Glomerular visceral epithelial cell (primary cell): ENCODE data around the gene ZNF766.
A peak's percentile ranks its signal among the peaks of the same experiment; 100 is the strongest.
"Not testable (repeated sequence)": the region's sequence is repeated elsewhere in the genome, so short reads cannot be mapped to it uniquely, and the experiment has no call there.

Source experiments
- DNase-seq: peaks from one replicate; pipeline ENCODE4 v3.0.0-alpha.2; 2016; ENCODE audit errors: extremely low spot score

The ZNF766 gene

DNA sequence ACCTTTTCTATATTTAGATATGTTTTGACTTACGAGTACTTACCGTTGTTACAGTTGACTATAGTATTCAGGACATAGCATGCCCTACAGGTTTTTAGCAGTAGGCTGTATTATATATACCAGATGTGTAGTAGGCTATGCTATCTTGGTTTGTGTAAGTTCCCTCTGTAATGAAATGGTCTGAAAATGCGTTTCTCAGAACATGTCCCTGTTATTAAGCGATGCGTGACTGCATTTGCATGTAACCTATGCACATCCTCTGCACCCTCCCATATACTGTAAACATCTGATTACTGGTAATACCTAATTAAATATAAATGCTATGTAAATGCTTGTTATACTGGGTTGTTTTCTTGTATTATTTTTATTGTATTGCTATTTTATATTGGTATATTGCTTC, 6.6 kb downstream of the ZNF766 start:
- DNase-seq, result no peak

DNA sequence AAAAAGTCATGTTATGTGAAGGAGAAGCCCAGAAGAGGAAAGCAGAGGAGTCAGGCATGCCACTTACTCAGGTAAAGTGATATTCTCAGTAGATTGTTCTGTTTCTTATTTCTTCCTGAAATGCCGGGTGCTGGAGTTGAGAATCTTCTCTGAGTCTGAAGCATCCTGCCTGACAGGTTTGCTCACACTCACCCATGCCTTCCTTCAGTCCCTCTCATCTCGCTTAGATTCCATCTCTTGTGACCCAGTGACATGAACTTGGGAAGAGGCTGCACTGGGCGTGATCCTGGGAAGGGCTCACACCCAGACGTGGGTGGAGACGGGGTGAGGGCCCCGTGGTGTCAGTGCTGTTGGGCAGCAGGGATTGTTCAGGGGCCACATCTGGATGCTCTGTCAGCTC, 8.1 kb downstream of the ZNF766 start:
- DNase-seq, result no peak

DNA sequence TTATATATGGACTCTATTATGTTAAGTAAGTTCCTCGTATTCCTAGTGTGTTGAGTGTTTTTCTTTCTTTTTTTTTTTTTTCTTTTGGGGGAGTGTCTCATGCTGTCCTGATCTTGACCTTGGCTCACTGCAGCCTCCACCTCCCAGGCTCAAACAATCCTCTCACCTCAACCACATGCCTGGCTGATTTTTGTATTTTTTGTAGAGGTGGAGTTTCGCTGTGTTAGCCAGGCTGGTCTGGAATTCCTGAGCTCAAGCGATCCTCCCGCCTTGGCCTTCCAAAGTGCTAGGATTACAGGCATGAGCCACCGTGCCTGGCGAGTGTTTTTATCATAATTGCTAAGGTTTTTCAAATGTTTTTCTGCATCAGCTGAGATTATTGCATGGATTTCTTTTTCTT, 16.9 kb downstream of the ZNF766 start:
- no peak for DNase-seq

DNA sequence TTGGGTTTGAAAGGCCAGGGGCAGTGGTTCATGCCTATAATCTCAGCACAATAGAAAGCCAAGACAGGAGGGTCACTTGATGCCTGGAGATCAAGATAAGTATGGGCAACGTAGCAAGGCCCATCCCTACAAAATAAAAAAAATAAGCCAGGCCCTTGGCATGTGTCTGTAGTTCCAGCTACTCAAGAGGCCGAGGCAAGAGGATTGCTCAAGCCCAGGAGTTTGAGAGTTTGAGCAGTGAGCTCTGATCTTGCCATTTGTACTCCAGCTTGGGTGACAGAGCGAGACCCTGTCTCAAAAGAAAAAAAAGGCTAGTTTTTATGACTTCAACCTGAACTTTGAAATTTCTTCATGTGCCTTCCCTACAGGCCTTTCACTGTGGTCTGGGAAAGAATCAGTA, 22.4 kb downstream of the ZNF766 start:
- no peak for DNase-seq

DNA sequence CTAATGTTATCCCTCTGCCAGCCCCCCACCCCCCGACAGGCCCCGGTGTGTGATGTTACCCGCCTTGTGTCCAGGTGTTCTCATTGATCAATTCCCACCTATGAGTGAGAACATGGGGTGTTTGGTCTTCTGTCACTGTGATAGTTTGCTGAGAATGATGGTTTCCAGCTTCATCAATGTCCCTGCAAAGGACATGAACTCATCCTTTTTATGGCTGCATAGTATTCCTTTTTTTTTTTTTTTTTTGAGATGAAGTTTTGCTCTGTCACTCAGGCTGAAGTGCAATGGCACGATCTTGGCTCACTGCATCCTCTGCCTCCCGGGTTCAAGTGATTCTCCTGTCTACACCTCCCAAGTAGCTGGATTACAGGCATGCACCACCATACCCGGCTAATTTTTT, 23.6 kb downstream of the ZNF766 start:
- not testable (repeated sequence) for DNase-seq

DNA sequence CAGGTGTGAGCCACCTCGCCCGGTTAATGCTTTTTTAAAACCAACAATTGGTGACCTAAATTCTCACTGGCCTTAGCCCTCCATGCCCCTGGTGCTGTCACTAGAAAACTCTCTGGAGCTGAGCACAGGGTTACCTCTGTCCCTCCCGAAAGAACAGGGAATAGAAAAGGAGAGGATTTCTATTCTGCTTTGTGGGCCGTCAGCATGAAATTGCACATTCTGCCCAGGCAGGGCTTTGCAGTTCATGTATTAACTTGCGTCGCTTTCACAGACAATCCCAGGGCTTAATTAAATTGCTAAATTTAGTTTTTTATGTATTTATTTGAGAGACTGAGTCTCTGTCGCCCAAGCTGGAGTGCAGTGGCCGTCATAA, 27.0 kb downstream of the ZNF766 start:
- no peak for DNase-seq

DNA sequence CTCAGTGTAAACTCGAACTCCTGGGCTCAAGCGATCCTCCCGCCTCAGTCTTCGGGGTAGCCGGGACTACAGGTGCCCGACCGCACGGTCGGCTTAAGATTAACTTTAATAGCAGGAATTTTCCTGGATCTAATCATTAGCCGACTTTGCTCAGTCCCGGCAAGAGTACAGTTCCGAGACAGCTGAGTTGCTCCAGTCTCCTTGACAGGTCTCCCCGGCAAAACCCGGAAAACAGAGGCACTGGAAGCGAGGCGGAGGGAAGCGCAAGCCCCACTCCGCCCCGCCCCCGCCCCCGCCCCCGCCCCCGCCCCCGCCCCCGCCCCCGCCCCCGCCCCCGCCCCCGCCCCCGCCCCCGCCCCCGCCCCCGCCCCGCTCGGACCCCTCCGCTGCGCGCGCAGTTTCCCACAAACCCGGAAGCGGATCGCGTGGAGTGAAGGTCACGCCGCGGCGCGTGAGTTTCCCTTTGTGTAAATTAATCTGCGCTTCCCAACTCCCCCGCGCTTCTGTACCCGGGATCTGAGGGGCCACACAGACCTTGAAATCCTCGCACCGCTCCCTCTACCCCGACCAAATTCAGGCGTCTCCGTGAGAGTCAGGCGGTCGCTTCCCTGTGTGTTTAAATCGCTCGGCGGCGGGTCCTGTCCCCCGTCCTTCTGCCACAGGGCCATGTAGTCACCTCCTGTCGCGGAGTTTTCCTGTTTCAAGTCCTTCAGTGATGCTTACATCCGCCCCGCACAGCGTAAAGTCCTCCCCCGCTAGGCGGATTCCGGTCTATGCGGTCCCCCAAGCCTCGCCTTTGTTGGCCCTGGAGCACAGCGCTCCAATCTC, 27.6 kb downstream of the ZNF766 start, which contains the start of gene ZNF480:
ZNF480 (plus strand) TSS at position 397 of the 828 bp plus-strand sequence. CDS start 3,244 bp downstream, outside the sequence.
- peak; percentile 83 for DNase-seq

DNA sequence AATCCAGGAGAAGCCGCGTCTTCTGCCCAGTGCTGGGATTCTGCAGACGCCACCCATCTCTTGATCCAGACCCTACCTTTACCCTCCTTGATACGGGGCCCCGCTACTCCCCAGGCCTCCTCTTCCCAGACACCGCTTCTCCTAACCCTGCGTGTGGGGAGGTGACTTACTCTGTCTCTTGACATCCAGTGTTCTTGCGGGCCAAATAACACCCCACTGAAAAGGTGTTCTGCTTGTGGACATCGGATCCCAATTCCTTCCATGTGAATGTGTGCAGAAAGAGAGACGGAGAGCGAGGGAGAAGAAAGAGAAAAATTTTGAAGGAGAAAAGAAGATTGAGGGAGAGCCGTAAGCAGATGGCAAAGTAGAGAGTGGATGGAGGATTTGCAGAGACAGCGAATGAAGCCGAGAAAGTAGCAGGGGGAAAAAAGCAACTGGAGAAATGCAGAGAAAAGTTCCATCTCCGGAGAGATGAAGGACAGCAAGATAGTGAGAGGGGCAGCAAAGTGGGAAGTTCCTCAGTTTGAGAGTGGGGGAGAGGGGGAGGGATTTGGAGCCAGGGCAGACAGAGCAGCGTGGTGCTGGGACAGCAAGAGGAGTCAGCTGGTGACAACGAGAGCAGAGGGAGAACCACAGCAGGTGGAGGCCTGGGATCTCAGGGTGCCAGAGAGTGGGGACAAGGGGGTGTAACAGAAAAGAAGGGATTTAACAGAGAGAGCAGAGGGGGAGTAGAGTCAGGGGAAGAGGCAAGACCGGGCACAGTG, 28.4 kb downstream of the ZNF766 start:
- DNase-seq, result peak; percentile 4

DNA sequence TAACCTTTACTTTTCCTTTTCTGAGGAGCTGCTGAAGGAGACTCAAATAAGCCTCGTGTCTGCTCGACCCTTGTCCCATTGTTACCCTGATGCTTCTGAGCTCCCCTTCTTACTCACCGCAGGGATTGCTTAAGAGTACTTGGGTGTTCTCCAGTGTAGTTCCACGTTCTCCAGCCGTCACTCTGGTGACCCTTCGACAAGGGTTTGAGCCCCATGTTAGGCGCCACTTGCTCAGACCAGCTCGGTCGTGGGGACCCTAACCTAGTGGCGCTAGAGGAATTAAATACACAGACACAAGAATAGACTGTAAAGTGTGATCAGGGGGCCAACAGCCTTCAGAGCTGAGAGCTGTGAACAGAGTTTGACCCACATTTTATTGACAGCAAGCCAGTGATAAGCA, 37.9 kb downstream of the ZNF766 start:
- no peak for DNase-seq

DNA sequence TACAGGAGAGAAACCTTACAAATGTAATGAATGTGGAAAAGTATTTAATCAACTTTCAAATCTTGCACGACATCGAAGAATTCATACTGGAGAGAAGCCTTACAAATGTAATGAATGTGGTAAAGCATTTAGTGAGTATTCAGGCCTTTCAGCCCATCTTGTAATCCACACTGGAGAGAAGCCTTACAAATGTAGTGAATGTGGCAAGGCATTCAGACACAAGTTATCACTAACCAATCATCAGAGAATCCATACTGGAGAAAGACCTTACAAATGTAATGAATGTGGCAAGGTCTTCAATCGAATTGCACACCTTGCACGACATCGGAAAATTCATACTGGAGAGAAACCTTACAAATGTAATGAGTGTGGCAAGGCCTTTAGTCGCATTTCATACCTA, 53.0 kb downstream of the ZNF766 start:
- no peak for DNase-seq

DNA sequence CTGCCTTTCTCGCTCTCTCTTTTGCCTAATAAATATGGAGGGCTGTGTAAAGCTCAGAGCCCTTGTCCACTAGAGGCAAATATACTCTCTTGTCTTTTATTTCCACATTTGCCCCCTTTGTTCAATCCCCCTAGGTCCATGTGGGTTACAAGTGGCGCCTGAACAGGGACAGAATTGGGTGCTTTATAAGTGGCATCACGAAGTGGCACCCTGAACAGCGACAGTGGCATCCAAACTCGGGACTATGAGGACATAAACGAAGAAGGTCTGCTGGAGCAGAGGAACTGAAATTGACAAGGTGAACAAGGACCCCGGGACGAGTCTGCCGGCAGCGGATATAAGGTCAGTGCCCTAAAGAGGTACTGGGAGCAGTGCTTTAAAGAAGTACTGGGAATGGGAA, 62.4 kb downstream of the ZNF766 start:
- no peak for DNase-seq

DNA sequence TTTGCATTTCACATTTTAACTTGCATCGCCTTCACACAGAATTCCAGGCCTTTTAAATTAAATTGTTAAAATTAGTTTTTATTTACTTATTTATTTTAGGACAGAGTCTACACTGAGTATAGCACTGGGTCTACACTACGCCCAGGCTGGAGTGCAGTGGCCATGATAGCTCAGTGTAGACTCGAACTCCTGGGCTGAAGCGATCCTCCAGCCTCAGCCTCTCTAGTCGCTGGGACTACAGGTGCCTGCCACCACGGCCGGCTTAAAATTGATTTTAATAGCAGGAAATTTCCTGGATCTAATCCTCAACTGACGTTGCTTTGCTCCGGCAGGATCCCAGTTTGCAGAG, 66.4 kb downstream of the ZNF766 start:
- no peak for DNase-seq

DNA sequence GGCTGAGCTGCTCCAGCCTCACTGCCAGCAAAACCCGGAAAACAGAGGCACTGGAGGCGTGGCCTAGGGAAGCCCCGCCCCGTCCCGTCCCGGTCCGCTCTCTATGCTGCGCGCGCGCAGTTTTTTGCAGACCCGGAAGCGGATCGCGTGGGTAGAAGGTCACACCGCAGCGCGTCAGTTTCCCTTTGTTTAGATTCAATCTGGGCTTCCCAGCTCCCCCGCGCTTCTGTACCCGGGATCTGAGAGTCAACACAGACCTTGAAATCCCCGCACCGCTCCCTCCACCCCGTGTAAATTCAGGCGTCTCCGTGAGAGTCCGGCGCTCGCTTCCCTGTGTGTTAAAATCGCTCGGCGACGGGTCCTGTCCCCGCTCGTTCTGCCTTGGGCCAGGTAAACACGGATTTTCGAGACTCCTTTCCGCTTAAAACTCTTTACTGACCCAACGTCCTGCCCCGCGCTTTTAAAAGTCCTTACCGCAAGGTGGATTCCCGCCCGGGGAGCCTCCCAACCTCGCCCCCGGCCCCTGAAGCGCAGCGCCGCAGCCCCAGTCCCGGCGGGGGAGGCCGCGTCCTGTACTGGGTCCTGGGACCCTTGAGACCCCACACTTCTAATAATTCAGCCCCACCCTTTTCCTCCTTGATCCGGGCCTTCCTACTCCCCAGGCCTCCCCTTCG, 66.9 kb downstream of the ZNF766 start, which contains the start of gene ZNF610:
ZNF610 (plus strand) TSS at position 127 of the 674 bp plus-strand sequence. CDS start 12,930 bp downstream, outside the sequence.
- DNase-seq, result peak; percentile 5

DNA sequence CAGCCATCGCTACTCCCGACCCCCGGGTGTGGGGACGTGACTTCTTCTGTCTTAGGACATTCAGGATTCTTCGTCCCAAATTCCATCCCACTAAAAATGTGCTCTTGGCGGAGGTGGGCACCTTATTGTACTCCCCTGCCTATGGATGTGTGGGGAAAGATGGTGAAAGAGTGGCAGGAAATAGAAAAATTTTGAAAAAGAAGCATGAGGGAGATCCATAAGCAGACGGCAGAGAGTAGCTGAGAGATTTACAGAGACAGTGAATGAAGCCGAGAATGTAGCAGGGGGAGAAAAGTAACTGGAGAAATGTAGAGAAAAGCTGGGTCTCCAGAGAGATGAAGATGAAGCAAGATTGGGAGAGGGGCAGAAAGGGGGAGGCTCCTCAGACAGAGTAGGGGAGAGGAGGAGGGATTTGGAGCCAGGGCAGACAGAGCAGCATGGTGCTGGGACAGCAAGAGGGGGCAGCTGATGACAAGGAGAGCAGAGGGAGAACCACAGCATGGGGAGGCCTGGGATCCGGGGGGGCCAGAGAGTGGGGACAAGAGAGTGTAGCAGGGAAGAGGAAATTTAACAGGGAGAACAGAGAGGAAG, 67.5 kb downstream of the ZNF766 start:
- DNase-seq, result no peak

DNA sequence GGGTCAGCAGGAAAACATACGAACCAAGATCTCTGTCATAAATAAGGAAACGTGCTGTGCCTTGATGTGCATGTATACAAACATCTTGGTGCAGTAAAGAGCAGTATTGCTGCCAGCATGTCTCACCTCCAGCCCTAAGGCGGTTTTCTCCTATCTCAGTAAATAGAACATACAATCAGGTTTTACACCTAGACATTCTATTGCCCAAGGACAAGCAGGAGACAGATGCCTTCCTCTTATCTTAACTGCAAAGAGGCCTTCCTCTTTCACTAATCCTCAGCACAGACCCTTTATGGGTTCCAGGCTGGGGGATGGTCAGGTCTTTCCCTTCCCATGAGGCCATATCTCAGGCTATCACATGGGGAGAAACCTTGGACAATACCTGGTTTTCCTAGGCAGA, 69.6 kb downstream of the ZNF766 start:
- DNase-seq, result not testable (repeated sequence)

DNA sequence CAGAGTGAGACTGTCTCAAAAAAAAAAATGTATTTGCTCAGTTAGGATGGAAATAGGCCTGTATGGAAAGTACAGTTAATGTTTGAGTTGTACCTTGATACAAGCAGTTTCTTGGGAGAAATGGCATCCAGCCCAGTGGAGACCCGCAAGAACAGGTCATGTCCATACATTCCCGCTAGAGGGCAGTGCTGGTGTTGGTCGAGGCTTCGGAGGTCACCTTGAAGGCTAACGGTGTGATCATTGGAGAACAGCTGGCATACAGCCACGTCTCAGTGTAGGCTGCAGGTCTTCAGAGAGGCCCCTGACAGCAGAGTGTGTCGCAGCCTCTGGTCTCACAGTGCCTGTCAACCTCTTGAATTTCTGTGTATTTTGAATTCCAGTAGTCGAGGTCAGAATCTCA, 74.2 kb downstream of the ZNF766 start:
- DNase-seq, result no peak

DNA sequence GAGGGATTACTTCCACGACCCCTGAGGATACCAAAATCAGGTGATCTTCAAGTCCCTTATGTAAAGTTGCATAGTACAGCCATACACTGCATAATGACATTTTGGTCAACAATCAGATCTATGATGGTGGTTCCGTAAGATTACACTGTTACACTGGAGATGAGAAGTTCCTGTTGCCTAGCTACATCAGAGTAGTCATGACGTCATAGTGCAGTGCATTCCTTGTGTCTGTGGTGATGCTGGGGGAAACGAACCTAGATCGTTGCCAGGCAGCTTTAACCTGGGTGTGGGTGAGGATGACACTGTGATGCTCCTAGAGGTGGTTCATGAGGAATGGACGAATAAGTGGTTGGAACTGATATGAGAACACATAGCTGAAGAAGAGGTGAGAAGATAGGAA, 75.8 kb downstream of the ZNF766 start:
- no peak for DNase-seq
